Neural cell (in vitro differentiated cells): ENCODE results near the gene ADAMTS15. TPM values are rescaled to one million over a fixed set of nuclear protein-coding genes. Genes with fewer than 3 reads are reported as not detected.

ENCODE experiments used
- H2AFZ ChIP-seq: fragments of 200-600, 300-800 bp; sonication (generic), shearing (Covaris generic); 2 replicates; pipeline ENCODE4 v1.6.0; 2014; ENCODE audit warnings: low read depth, mild to moderate bottlenecking, antibody characterized with exemption, low read length, moderate library complexity
- H3F3A ChIP-seq: fragments of 200-600 bp; shearing (Covaris generic); 2 replicates; pipeline ENCODE4 v1.6.1; 2016; ENCODE audit warnings: mild to moderate bottlenecking, moderate library complexity, mixed read lengths, antibody characterized with exemption, low read length; ENCODE audit not compliant: insufficient read depth, poor library complexity, severe bottlenecking
- H3K27ac ChIP-seq: fragments of 200-600, 300-800 bp; sonication (generic), shearing (Covaris generic); 2 replicates; pipeline ENCODE4 v1.5.1; 2014; ENCODE audit warnings: mild to moderate bottlenecking, low read length, moderate library complexity
- H3K27me3 ChIP-seq: fragments of 300-800, 200-600 bp; sonication (generic), shearing (Covaris generic); 2 replicates; pipeline ENCODE4 v1.6.0; 2014; ENCODE audit warnings: mild to moderate bottlenecking, low read depth, low read length, moderate library complexity; ENCODE audit not compliant: insufficient read depth
- H3K36me3 ChIP-seq: fragments of 300-800, 200-600 bp; sonication (generic), shearing (Covaris generic); 2 replicates; pipeline ENCODE4 v1.5.1; 2014; ENCODE audit warnings: mild to moderate bottlenecking, antibody characterized with exemption, low read length, moderate library complexity; ENCODE audit not compliant: insufficient read depth
- H3K4me2 ChIP-seq: fragments of 300-800, 200-600 bp; sonication (generic), shearing (Covaris generic); 2 replicates; pipeline ENCODE4 v1.6.0; 2014; ENCODE audit warnings: mild to moderate bottlenecking, low read length
- H3K4me3 ChIP-seq: fragments of 300-800, 200-600 bp; sonication (generic), shearing (Covaris generic); 2 replicates; pipeline ENCODE4 v1.5.1; 2014; ENCODE audit warnings: mild to moderate bottlenecking, low read length, moderate library complexity
- H3K79me2 ChIP-seq: fragments of 200-600 bp; shearing (Covaris generic); replicated peaks from 2 replicates; pipeline ENCODE4 v1.6.0; 2014; ENCODE audit warnings: mild to moderate bottlenecking, low read length, moderate library complexity; ENCODE audit not compliant: insufficient read depth
- H3K9ac ChIP-seq: fragments of 300-800, 200-600 bp; sonication (generic), shearing (Covaris generic); 2 replicates; pipeline ENCODE4 v1.6.1; 2016; ENCODE audit warnings: mild to moderate bottlenecking, low read length, mixed read lengths
- H3K9me2 ChIP-seq: fragments of 200-600 bp; shearing (Covaris generic); 2 replicates; pipeline ENCODE4 v1.6.1; 2016; ENCODE audit warnings: mild to moderate bottlenecking, low read length, mixed read lengths; ENCODE audit not compliant: insufficient read depth
- H3K9me3 ChIP-seq: fragments of 200-600, 300-800 bp; sonication (generic), shearing (Covaris generic); 2 replicates; pipeline ENCODE4 v1.6.1; 2016; ENCODE audit warnings: mild to moderate bottlenecking, mixed run types, low read length, moderate library complexity, mixed read lengths
- H4K20me1 ChIP-seq: fragments of 200-600 bp; shearing (Covaris generic); 2 replicates; pipeline ENCODE4 v1.6.1; 2016; ENCODE audit warnings: mild to moderate bottlenecking, mixed run types; ENCODE audit not compliant: insufficient read depth
- CTCF ChIP-seq: fragments of 450-650 bp; IDR thresholded peaks from 2 replicates; pipeline ENCODE4 v1.5.1; 2014; ENCODE audit warnings: antibody characterized with exemption, mild to moderate bottlenecking, moderate library complexity; ENCODE audit not compliant: poor library complexity, severe bottlenecking
- EP300 ChIP-seq: fragments of 450-650 bp; conservative IDR thresholded peaks from 2 replicates; pipeline ENCODE4 v1.6.1; 2014; ENCODE audit warnings: antibody characterized with exemption, mild to moderate bottlenecking, moderate library complexity; ENCODE audit not compliant: poor library complexity, severe bottlenecking
- EZH2 ChIP-seq: fragments of 200-600, 300-800 bp; shearing (Covaris generic), sonication (generic); IDR thresholded peaks from 2 replicates; pipeline ENCODE4 v1.6.1; 2014; ENCODE audit warnings: antibody characterized with exemption, low read length, borderline replicate concordance, mild to moderate bottlenecking; ENCODE audit not compliant: insufficient read depth, poor library complexity, severe bottlenecking
- MXI1 ChIP-seq: fragments of 450-650 bp; conservative IDR thresholded peaks from 2 replicates; pipeline ENCODE4 v1.6.1; 2014; ENCODE audit warnings: antibody characterized with exemption, mild to moderate bottlenecking; ENCODE audit not compliant: poor library complexity, severe bottlenecking
- POLR2AphosphoS5 ChIP-seq: IDR thresholded peaks from 2 replicates; pipeline ENCODE4 v1.6.1; 2012
- RAD21 ChIP-seq: fragments of 450-650 bp; conservative IDR thresholded peaks from 2 replicates; pipeline ENCODE4 v1.6.1; 2014; ENCODE audit warnings: antibody characterized with exemption, mild to moderate bottlenecking, moderate library complexity
- REST ChIP-seq: IDR thresholded peaks from 2 replicates; pipeline ENCODE4 v1.6.1; 2012; ENCODE audit warnings: borderline replicate concordance
- SMC3 ChIP-seq: fragments of 450-650 bp; conservative IDR thresholded peaks from 2 replicates; pipeline ENCODE4 v1.6.1; 2014; ENCODE audit warnings: antibody characterized with exemption, mild to moderate bottlenecking, moderate library complexity; ENCODE audit not compliant: poor library complexity
- TAF1 ChIP-seq: IDR thresholded peaks from 2 replicates; pipeline ENCODE4 v1.6.1; 2012; ENCODE audit warnings: low read depth
- polyA plus RNA-seq: library from polyadenylated mRNA; depleted of rRNA; stranded (reverse); fragments of >200 nt; gene quantifications from 2 replicates; pipeline ENCODE4 v1.2.3, GENCODE V29; 2014

ADAMTS15 gene
- polyA plus RNA-seq, 1 donor from 2014 or later = 1.1 TPM

- H3K27me3 ChIP-seq = no peaks in the 10 kb centered on the region
- H4K20me1 ChIP-seq = no peaks in the 10 kb centered on the region
- peak overlapping the region; percentile 7 for H3K27ac ChIP-seq
- H3F3A ChIP-seq = no peaks in the 10 kb centered on the region
- H3K9me3 ChIP-seq = no peaks in the 10 kb centered on the region
- H3K36me3 ChIP-seq = no peaks in the 10 kb centered on the region
- H3K4me2 ChIP-seq = no peak overlapping the region
- TF ChIP-seq CTCF (no peak), MXI1 (no peak), RAD21 (no peak), REST (peak; percentile 35), SMC3 (no peak), TAF1 (no peak), EZH2 (no peak), EP300 (no peak)
- H3K9me2 ChIP-seq = no peaks in the 10 kb centered on the region
- no peaks in the 10 kb centered on the region for H3K79me2 ChIP-seq
- no peak overlapping the region for H2AFZ ChIP-seq
- peak overlapping the region; percentile 7 for H3K4me3 ChIP-seq
- no peak overlapping the region for H3K9ac ChIP-seq
Observed at GRCh38 chr11:130413405-130414106, 34.9 kb upstream of the ADAMTS15 start.

- Histone ChIP-seq H2AFZ (no peak overlapping the region), H3K4me2 (no peak overlapping the region), H4K20me1 (no peaks in the 10 kb centered on the region), H3K36me3 (no peaks in the 10 kb centered on the region), H3K79me2 (no peaks in the 10 kb centered on the region), H3K9me3 (no peaks in the 10 kb centered on the region), H3K9me2 (no peaks in the 10 kb centered on the region), H3K9ac (no peak overlapping the region), H3F3A (no peaks in the 10 kb centered on the region), H3K27ac (no peak overlapping the region), H3K4me3 (no peak overlapping the region), H3K27me3 (no peaks in the 10 kb centered on the region)
- TF ChIP-seq REST = no peak
- no peak for TF ChIP-seq EP300
- no peak for TF ChIP-seq TAF1
- TF ChIP-seq POLR2AphosphoS5 = no peak
- TF ChIP-seq SMC3 = no peak
- TF ChIP-seq CTCF = no peak
- TF ChIP-seq RAD21 = no peak
- TF ChIP-seq MXI1 = no peak
- TF ChIP-seq EZH2 = no peak
Observed at GRCh38 chr11:130414107-130415080, 34.1 kb upstream of the ADAMTS15 start.
